ENCODE results near the gene NOL9.
"Not testable (repeated sequence)": the region's sequence is repeated elsewhere in the genome, so short reads cannot be mapped to it uniquely, and the experiment has no call there.

NOL9 gene

GRCh38 chr1:6502000-6502891, 52.1 kb downstream of the NOL9 start:
- FAIRE-seq: no peak
- no peak for TF ChIP-seq POLR2A (IDR thresholded peaks at IDR 0.05; ENCODE audit: low read depth, low read length)
- DNase-seq (ENCODE audit: insufficient read length, low spot score): no peak

- TF ChIP-seq POLR2A (IDR thresholded peaks at IDR 0.05; ENCODE audit: low read depth, low read length): no peak
- no peak for FAIRE-seq
- no peak for DNase-seq (ENCODE audit: insufficient read length, low spot score)
Measured at GRCh38 chr1:6501279-6501813, 53.0 kb downstream of the NOL9 start.

DNA sequence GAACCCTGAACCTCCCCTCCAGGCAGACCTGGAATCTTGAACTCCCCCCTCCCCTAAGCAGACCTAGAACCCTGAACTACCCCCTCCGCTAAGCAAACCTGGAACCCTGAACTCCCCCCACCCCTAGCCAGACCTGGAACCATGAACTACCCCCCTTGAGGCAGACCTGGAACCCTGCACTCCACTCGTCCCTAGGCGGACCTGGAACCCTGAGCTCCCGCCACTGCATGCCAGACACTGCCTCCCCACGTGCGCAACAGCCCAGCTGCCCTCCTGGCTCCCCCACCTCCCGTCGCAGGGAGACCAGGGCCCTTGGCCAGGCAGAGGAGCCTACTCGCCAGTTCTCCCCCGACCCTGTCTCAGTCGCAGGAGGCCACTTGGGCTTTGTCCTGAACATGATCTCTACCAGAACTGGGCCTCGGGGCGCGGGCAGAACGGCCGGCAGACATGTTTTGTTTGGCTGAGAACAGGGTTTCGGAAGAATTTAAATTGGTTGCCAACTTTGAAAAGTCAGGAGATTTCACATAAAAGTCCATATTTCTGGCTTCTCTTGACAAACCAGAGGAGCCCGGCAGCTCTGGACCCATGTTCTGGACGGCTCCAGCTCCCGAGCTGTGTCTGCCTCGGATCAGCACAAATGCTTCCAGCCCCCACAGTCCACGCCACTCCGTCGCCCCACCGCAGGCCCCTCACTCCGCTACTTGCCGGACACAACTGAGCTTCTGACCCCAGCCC, 53.6 kb downstream of the NOL9 start:
- DNase-seq (ENCODE audit: insufficient read length, low spot score) (no peak), FAIRE-seq (no peak)
- TF ChIP-seq POLR2A (IDR thresholded peaks at IDR 0.05; ENCODE audit: low read depth, low read length): no peak

- FAIRE-seq (no peak), DNase-seq (ENCODE audit: insufficient read length, low spot score) (no peak)
- no peak for TF ChIP-seq POLR2A (IDR thresholded peaks at IDR 0.05; ENCODE audit: low read depth, low read length)
Measured at GRCh38 chr1:6499296-6499695, 55.0 kb downstream of the NOL9 start.

DNA sequence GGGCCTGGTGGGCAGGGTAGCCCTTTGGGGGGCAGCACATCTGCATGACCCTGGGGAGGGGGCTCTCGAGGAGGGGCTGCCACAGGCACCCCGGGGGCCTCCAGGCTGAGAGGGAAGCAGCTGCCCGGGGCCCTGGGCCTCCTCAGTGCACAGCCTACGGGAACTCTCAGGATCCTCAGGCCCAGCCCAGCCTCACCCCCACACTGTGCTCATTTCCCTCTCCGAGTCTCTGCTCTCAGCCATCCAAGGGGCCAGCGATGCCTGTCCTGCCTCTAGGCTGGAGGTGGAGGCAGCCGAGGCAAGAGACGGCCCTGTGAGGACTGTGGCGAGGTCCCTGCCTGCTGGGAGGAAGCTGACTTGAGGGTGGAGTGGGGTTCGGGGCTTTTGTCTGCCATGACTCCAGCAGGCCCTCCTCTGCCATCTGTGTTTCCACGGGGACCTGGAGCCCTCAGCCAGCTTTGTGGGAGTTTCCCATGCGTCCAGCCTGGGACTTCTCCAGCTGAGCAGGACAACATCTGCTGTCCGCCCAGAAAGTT, 55.7 kb downstream of the NOL9 start:
- DNase-seq (ENCODE audit: insufficient read length, low spot score) (no peak), FAIRE-seq (no peak)
- TF ChIP-seq POLR2A (IDR thresholded peaks at IDR 0.05; ENCODE audit: low read depth, low read length): no peak

DNA sequence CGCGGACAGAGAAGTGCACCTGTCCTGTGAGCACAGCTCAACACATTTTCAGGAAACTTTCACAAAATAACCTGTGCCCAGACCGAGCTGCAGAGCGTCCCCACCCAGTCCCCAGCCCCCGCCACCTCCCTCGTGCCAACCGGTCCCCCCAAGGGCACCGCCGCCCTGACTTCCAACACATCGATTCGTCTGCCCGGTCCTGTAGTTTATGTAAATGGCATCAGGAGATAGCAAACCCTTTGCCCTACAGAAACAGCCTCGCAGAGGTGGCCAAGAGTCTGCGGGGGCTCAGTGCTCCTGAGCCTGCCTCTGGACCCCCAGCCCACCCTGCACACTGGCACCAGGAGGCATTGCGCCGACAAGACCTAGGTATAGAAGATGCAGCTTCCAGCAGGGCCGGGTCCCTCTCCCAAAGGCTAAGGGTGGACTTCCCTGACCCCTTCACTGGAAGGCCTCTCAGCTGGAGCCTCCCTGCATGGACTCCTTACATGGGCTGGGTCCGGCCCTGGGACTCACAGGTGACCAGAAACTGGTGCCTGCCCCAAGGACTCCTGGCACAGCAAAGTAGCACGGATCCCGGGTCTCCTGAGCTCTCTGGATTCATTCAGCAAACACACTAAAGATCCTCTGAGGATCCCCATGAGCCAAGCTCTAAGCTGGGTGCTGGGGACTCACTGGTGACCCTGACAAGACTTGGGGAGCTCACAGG, 56.3 kb downstream of the NOL9 start:
- TF ChIP-seq POLR2A (IDR thresholded peaks at IDR 0.05; ENCODE audit: low read depth, low read length): no peak
- FAIRE-seq (no peak), DNase-seq (ENCODE audit: insufficient read length, low spot score) (no peak)

GRCh38 chr1:6497215-6497866, 57.0 kb downstream of the NOL9 start:
- no peak for FAIRE-seq
- peak; percentile 36; the same call in 1 of the 2 replicates for TF ChIP-seq POLR2A (IDR thresholded peaks at IDR 0.05; ENCODE audit: low read depth, low read length)
- no peak for DNase-seq (ENCODE audit: insufficient read length, low spot score)

DNA sequence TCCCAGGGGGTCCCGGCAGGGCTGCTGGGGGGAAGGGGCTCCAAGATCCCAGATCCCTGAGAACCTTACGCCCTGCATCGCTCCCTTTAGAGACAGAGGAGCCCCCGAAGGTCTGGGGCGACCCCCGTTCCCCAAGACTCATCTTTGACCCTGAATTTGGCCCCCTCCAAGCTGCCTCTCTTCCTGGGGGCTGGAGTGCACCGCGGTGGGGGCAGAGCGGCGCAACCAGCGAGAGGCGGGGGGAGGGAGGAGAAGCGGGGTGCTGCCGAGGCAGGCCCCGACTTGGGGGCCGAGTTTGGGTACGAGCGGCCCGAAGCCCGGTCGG, 57.5 kb downstream of the NOL9 start:
- FAIRE-seq: no peak
- no peak for DNase-seq (ENCODE audit: insufficient read length, low spot score)
- no peak for TF ChIP-seq POLR2A (IDR thresholded peaks at IDR 0.05; ENCODE audit: low read depth, low read length)

GRCh38 chr1:6496365-6496721, 58.0 kb downstream of the NOL9 start:
- DNase-seq (ENCODE audit: insufficient read length, low spot score) (no peak), FAIRE-seq (no peak)
- TF ChIP-seq POLR2A (IDR thresholded peaks at IDR 0.05; ENCODE audit: low read depth, low read length): no peak

DNA sequence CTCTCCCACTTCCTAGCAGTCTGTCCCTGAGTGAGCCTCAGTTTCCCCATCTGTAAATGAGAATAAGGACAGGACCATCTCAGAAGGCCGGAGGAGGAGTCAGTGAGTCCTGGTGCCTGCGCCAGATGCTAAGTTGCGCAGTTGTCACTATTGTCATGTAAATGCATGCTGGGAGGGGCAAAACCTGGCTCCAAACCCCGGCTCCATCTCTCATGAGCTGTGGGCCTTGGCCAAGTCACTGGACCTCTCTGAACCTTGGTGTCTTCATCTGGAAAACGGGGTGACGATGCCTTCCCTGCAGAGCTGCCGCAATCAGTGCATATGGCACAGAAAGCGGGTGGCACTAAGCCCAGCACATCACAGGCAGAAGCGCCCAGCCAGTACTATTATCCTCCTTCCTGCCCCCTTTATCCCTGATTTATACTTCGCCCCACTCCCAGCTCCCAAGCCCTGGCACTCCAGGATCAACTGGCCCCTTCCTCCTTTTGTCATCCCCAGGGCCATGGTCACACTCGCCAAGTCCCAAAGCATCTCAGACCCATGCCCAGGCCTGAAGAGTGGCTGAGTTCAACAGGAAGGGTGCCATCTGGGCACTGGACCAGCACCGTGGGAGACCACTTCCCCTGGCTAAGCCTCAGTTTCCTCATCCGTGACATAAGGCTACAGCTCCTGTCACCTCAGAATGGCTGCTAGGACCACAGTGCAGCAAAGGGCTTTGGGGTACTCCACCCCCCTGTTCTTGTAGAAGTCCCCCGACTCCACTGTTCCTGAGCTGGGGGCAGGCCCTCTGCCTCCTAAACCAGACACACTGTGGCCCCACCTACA, 58.6 kb downstream of the NOL9 start:
- DNase-seq (ENCODE audit: insufficient read length, low spot score): no peak
- TF ChIP-seq POLR2A (IDR thresholded peaks at IDR 0.05; ENCODE audit: low read depth, low read length): no peak

DNA sequence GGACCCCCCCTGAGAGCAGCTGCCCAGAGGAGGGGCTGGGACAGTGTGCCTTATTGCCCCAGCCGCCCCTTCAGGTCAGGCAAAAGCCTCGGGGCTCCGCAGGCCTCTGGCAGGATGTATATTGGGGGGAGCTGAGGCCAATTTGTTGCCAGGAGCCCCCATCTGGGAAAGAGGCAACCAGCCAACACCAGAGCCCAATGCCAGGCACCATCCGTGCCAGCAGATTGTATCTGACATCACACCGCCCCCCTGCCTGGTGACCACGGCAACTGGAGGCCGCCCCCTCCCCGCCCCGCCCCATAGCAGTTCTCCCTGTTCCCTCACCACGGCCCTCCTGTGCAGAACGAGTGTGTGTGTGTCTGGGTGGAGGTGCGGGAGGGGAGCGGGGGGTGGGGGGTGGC, 59.3 kb downstream of the NOL9 start:
- FAIRE-seq (no peak), DNase-seq (ENCODE audit: insufficient read length, low spot score) (no peak)
- TF ChIP-seq POLR2A (IDR thresholded peaks at IDR 0.05; ENCODE audit: low read depth, low read length): no peak

More for the DNA sequence above, 58.6 kb downstream of the NOL9 start:
- no peak for FAIRE-seq

DNA sequence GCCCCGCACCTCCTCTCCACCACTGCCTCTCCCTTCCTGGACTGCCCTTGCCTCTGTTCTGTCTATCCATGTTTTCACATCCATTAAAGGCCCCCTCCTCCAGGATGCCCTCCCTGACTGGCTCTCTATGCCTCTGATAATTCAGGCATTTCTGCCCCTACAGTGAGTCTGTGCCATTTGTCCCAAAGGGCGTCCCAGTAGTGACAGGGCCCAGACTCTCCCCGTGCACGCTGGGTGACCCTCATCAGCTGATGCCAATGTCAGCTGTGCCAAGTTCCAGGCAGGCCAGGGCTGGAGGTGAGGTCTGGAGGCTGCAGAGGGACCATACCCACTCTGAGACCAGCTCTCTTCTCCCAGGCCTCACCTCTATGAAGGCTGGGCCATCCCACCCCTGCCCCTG, 59.7 kb downstream of the NOL9 start:
- no peak for FAIRE-seq

DNA sequence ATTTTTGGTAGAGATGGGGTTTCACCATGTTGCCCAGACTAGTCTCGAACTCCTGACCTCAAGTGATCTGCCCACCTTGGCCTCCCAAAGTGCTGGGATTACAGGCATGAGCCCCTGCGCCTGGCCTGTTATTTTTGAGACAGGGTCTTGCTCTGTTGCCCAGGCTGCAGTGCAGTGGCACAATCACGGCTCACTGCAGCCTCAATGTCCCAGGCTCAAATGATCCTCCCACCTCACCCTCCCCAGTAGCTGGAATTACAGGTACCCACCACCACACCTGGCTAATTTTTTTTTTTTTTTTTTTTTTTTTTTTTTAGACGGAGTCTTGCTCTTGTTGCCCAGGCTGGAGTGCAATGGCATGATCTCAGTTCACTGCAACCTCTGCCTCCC, 60.5 kb downstream of the NOL9 start:
- FAIRE-seq; DNase-seq (ENCODE audit: insufficient read length, low spot score): not testable (repeated sequence)

More for the DNA sequence above, 59.7 kb downstream of the NOL9 start:
- TF ChIP-seq POLR2A (IDR thresholded peaks at IDR 0.05; ENCODE audit: low read depth, low read length): no peak
- no peak for DNase-seq (ENCODE audit: insufficient read length, low spot score)

Measured in H54 (cell line).